H1 (cell line): ENCODE results near the gene MOB3B. TPM values are rescaled to one million over a fixed set of nuclear protein-coding genes. Genes with fewer than 3 reads are reported as not detected.

Experiments
- JUN ChIP-seq: IDR thresholded peaks from 2 replicates; pipeline ENCODE4 v1.6.1; 2011; ENCODE audit warnings: low read depth, mild to moderate bottlenecking, improper control_type of control experiment, low read length
- KDM1A ChIP-seq: fragments of 200-600, 300-600 bp; sonication (generic); IDR thresholded peaks from 2 replicates; pipeline ENCODE4 v1.7.1; 2016; ENCODE audit warnings: mild to moderate bottlenecking, low read length, borderline replicate concordance
- NANOG ChIP-seq: IDR thresholded peaks from 2 replicates; pipeline ENCODE4 v1.6.1; 2011; ENCODE audit warnings: low read length, low read depth, mild to moderate bottlenecking, inconsistent platforms; ENCODE audit not compliant: insufficient read depth, poor library complexity, severe bottlenecking
- NRF1 ChIP-seq: IDR thresholded peaks from 2 replicates; pipeline ENCODE4 v1.6.1; 2011; ENCODE audit warnings: mild to moderate bottlenecking, low read depth, low read length, improper control_type of control experiment
- RAD21 ChIP-seq, 2 experiments: IDR thresholded peaks in 1 of 2; conservative IDR thresholded peaks in 1 of 2; 2 replicates each; pipeline ENCODE4 v1.6.1; 2011; ENCODE audit warnings: low read depth in 2 of 2, low read length in 2 of 2, improper control_type of control experiment in 1 of 2, inconsistent platforms in 1 of 2, mild to moderate bottlenecking in 1 of 2, moderate library complexity in 1 of 2
- TCF12 ChIP-seq: IDR thresholded peaks from 2 replicates; pipeline ENCODE4 v1.6.1; 2011; ENCODE audit warnings: low read depth, mild to moderate bottlenecking, low read length
- polyA plus RNA-seq, 7 experiments: library from polyadenylated mRNA; depleted of rRNA in 3 of 7; stranded (reverse) in 5 of 7; unstranded in 2 of 7; fragments of >200 nt in 5 of 7; fragments of 200-250 nt in 2 of 7; gene quantifications; 1 replicate in 5 of 7; 2 replicates in 1 of 7; 4 replicates in 1 of 7; pipeline versions ENCODE4 v1.2.1 to v1.2.3, GENCODE V29; 2011 to 2013; ENCODE audit warnings: missing spikeins in 2 of 7, mixed read lengths in 2 of 7
- total RNA-seq: library from RNA; stranded (reverse); fragmentation: NEBNext Ultra II Directional; extraction: Animal tissue kit (Norgen Biotek cat#: 25700); gene quantifications from 2 replicates; pipeline ENCODE4 v1.2.1, GENCODE V29; 2021

The MOB3B gene
- total and polyA plus RNA-seq, 2 of the 8 experiments (the other 6 are each of a cell fraction or from before 2014, with no cell fraction given), result 12.7 to 16.1 TPM

GRCh38 chr9:27412081-27412480 is 117.5 kb downstream of the MOB3B start (continued):
- no peak for TF ChIP-seq NRF1
- TF ChIP-seq RAD21 (IDR thresholded peaks at IDR 0.05 in 1 of 2, conservative IDR thresholded peaks at IDR 0.05 in 1 of 2; ENCODE audit: low read depth in 2 of 2, low read length in 2 of 2), result no peak
- TF ChIP-seq JUN, result no peak
- TF ChIP-seq TCF12, result no peak
- TF ChIP-seq KDM1A, result no peak
- no peak for TF ChIP-seq NANOG
